GM23338 (cell line): ENCODE data around the gene SV2A.

ENCODE experiments used
- EZH2 ChIP-seq: fragments of 200-600 bp; sonication (generic); IDR thresholded peaks from one replicate; pipeline ENCODE4 v1.8.0; 2017; ENCODE audit warnings: antibody characterized with exemption, mild to moderate bottlenecking, low read depth; ENCODE audit not compliant: unreplicated experiment
- EZH2phosphoT487 ChIP-seq: fragments of 200-600 bp; sonication (generic); IDR thresholded peaks from one replicate; pipeline ENCODE4 v1.8.1; 2018; ENCODE audit warnings: antibody characterized with exemption; ENCODE audit not compliant: unreplicated experiment
- JUNB ChIP-seq: IDR thresholded peaks from one replicate; pipeline ENCODE4 v1.6.1; 2016; ENCODE audit warnings: antibody characterized with exemption; ENCODE audit not compliant: unreplicated experiment
- POLR2AphosphoS5 ChIP-seq: IDR thresholded peaks from 2 replicates; pipeline ENCODE4 v1.6.1; 2016; ENCODE audit warnings: antibody characterized with exemption, low read depth
- ZNF331 ChIP-seq: fragments of 250-450 bp; sonication (Bioruptor Pico); IDR thresholded peaks from 2 replicates; pipeline ENCODE4 v1.5.0; 2020; ENCODE audit warnings: low read depth, mild to moderate bottlenecking, moderate library complexity
- TF ChIP-seq, protein P1 (sequence below), 2 experiments: fragments of 200-600 bp in 1 of 2; sonication (generic) in 1 of 2; conservative IDR thresholded peaks; 2 replicates each; pipeline versions ENCODE4 v1.5.1 to v1.6.1; 2016 to 2017; ENCODE audit warnings: antibody characterized with exemption in 2 of 2, low read depth in 2 of 2, mild to moderate bottlenecking in 2 of 2, moderate library complexity in 1 of 2
- TF ChIP-seq, protein P2 (sequence below): IDR thresholded peaks from one replicate; pipeline ENCODE4 v1.6.1; 2018; ENCODE audit warnings: antibody characterized with exemption; ENCODE audit not compliant: unreplicated experiment

DNA sequence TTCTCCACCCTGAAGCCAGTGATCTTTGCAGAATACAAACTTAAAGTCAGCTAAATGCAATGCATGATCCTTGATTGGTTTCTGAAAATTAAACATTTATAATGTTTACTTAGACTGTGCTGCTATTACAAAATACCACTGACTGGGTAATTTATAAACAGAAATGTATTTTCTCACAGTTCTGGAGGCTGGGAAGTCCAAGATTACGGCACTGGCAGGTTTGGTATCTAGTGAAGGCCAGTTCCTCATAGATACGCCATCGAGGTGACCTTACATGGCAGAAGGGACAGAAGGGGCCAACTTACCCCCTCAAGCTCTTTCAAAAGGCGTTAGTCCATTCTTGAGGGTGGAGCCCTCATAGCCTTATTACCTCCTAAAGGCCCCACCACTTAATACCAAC, 21.1 kb downstream of the SV2A start:
- no peak for TF ChIP-seq POLR2AphosphoS5
- TF ChIP-seq, protein P1, sequence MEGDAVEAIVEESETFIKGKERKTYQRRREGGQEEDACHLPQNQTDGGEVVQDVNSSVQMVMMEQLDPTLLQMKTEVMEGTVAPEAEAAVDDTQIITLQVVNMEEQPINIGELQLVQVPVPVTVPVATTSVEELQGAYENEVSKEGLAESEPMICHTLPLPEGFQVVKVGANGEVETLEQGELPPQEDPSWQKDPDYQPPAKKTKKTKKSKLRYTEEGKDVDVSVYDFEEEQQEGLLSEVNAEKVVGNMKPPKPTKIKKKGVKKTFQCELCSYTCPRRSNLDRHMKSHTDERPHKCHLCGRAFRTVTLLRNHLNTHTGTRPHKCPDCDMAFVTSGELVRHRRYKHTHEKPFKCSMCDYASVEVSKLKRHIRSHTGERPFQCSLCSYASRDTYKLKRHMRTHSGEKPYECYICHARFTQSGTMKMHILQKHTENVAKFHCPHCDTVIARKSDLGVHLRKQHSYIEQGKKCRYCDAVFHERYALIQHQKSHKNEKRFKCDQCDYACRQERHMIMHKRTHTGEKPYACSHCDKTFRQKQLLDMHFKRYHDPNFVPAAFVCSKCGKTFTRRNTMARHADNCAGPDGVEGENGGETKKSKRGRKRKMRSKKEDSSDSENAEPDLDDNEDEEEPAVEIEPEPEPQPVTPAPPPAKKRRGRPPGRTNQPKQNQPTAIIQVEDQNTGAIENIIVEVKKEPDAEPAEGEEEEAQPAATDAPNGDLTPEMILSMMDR (conservative IDR thresholded peaks at IDR 0.05; ENCODE audit: low read depth in 2 of 2) = no peak
- TF ChIP-seq, protein P2, sequence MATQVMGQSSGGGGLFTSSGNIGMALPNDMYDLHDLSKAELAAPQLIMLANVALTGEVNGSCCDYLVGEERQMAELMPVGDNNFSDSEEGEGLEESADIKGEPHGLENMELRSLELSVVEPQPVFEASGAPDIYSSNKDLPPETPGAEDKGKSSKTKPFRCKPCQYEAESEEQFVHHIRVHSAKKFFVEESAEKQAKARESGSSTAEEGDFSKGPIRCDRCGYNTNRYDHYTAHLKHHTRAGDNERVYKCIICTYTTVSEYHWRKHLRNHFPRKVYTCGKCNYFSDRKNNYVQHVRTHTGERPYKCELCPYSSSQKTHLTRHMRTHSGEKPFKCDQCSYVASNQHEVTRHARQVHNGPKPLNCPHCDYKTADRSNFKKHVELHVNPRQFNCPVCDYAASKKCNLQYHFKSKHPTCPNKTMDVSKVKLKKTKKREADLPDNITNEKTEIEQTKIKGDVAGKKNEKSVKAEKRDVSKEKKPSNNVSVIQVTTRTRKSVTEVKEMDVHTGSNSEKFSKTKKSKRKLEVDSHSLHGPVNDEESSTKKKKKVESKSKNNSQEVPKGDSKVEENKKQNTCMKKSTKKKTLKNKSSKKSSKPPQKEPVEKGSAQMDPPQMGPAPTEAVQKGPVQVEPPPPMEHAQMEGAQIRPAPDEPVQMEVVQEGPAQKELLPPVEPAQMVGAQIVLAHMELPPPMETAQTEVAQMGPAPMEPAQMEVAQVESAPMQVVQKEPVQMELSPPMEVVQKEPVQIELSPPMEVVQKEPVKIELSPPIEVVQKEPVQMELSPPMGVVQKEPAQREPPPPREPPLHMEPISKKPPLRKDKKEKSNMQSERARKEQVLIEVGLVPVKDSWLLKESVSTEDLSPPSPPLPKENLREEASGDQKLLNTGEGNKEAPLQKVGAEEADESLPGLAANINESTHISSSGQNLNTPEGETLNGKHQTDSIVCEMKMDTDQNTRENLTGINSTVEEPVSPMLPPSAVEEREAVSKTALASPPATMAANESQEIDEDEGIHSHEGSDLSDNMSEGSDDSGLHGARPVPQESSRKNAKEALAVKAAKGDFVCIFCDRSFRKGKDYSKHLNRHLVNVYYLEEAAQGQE = no peak
- no peak for TF ChIP-seq JUNB
- no peak for TF ChIP-seq EZH2phosphoT487
- no peak for TF ChIP-seq ZNF331 (CRISPR knock-in tag)
- no peak for TF ChIP-seq EZH2
